HepG2 (cell line): ENCODE data around the gene PRSS1. TPM values are rescaled to one million over a fixed set of nuclear protein-coding genes. Genes with fewer than 3 reads are reported as not detected.
"Not testable (repeated sequence)": the region's sequence is repeated elsewhere in the genome, so short reads cannot be mapped to it uniquely, and the experiment has no call there.

Experiments
- ATAC-seq: fragments of 200-7000 bp; cut with Tn5 transposase; 3 replicates; pipeline ENCODE4 v1.9.1; 2020; ENCODE audit warnings: mild to moderate bottlenecking, moderate library complexity
- BruUV-seq: library from RNA; stranded (reverse); fragments of 400-500 nt; replicated peaks from 2 replicates; lab custom pipeline; 2021; lab: Mats Ljungman, UMichigan
- CTCF ChIA-PET: fragments of 300-600 bp; formaldehyde crosslinking; extraction: SDS; loops from one replicate; lab custom pipeline; 2021; ENCODE audit warnings: low total read pairs, inconsistent platforms, low intra/inter-chr PET ratio; lab: Yijun Ruan, JAX
- POLR2A ChIA-PET: fragments of 350-600 bp; sonication (Branson Sonifier 250); formaldehyde crosslinking; loops from one replicate; lab custom pipeline; 2020; ENCODE audit warnings: antibody characterized with exemption, inconsistent platforms; lab: Yijun Ruan, JAX
- DNase-seq: peaks from one replicate; pipeline ENCODE4 v3.0.0-alpha.2; 2015; ENCODE audit warnings: low spot score
- FAIRE-seq: peaks from 3 replicates; lab custom pipeline; 2011; peaks lifted over from hg19 to GRCh38; lab: Jason Lieb, UNC
- H2AFZ ChIP-seq: one replicate; pipeline ENCODE4 v1.6.1; 2011; ENCODE audit warnings: low read length, inconsistent platforms
- H3K27ac ChIP-seq: fragments of 300-600 bp; 3 replicates; pipeline ENCODE4 v1.8.0; 2011; ENCODE audit warnings: mixed run types, mild to moderate bottlenecking, mixed read lengths, low read length, inconsistent platforms; ENCODE audit not compliant: insufficient read depth; ENCODE audit errors: extremely low read length
- H3K27me3 ChIP-seq, 2 experiments: fragments of 200-600 bp in 1 of 2; 2 replicates in 1 of 2; 3 replicates in 1 of 2; pipeline versions ENCODE4 v1.6.0 to v1.8.0; 2011; ENCODE audit warnings: low read length in 2 of 2, mild to moderate bottlenecking in 2 of 2, moderate library complexity in 2 of 2, inconsistent platforms in 1 of 2; ENCODE audit not compliant: insufficient read depth in 2 of 2, control insufficient read depth in 1 of 2
- H3K36me3 ChIP-seq, 2 experiments: fragments of 200-600 bp in 1 of 2; replicated peaks in 1 of 2; 2 replicates in 1 of 2; 3 replicates in 1 of 2; pipeline versions ENCODE4 v1.5.1 to v1.8.0; 2011; ENCODE audit warnings: low read length in 2 of 2, inconsistent platforms in 1 of 2; ENCODE audit not compliant: insufficient read depth in 2 of 2, control insufficient read depth in 1 of 2
- H3K4me1 ChIP-seq: 2 replicates; pipeline ENCODE4 v1.5.1; 2012; ENCODE audit warnings: low read length, inconsistent platforms; ENCODE audit not compliant: insufficient read depth
- H3K4me2 ChIP-seq: 2 replicates; pipeline ENCODE4 v1.6.0; 2011; ENCODE audit warnings: low read depth, low read length, inconsistent platforms
- H3K4me3 ChIP-seq, 3 experiments: fragments of 200-600 bp in 1 of 3; sonication (generic), shearing (Covaris generic) in 1 of 3; replicated peaks in 1 of 3; 2 replicates each; pipeline ENCODE4 v1.5.1; 2011 to 2016; ENCODE audit warnings: low read length in 3 of 3, inconsistent platforms in 2 of 3, low read depth in 2 of 3, mild to moderate bottlenecking in 2 of 3, control low read depth in 1 of 3, mixed read lengths in 1 of 3; ENCODE audit not compliant: insufficient read depth in 1 of 3
- H3K79me2 ChIP-seq: one replicate; pipeline ENCODE4 v1.6.1; 2011; ENCODE audit warnings: low read length, inconsistent platforms; ENCODE audit not compliant: insufficient read depth
- H3K9ac ChIP-seq: 2 replicates; pipeline ENCODE4 v1.6.0; 2011; ENCODE audit warnings: mild to moderate bottlenecking, low read depth, low read length, inconsistent platforms; ENCODE audit not compliant: insufficient read depth
- H3K9me3 ChIP-seq: 2 replicates; pipeline ENCODE4 v1.5.1; 2012; ENCODE audit warnings: mild to moderate bottlenecking, low read length
- H4K20me1 ChIP-seq: 2 replicates; pipeline ENCODE4 v1.6.0; 2011; ENCODE audit warnings: inconsistent platforms, mild to moderate bottlenecking, low read length, moderate library complexity; ENCODE audit not compliant: insufficient read depth
- CENPX ChIP-seq: sonication (generic); formaldehyde crosslinking; IDR thresholded peaks from 2 replicates; pipeline ENCODE4 v1.9.0; 2021; ENCODE audit warnings: mild to moderate bottlenecking, missing genetic modification reagents, moderate library complexity
- IRF1 ChIP-seq: sonication (generic); formaldehyde crosslinking; IDR thresholded peaks from 2 replicates; pipeline ENCODE4 v1.4.0; 2020; ENCODE audit warnings: low read depth, mild to moderate bottlenecking, missing genetic modification reagents
- MZF1 ChIP-seq: sonication (generic); formaldehyde crosslinking; IDR thresholded peaks from 2 replicates; pipeline ENCODE4 v1.8.1; 2023; ENCODE audit warnings: mild to moderate bottlenecking, missing genetic modification reagents, borderline replicate concordance
- SNAPC4 ChIP-seq: sonication (generic); formaldehyde crosslinking; IDR thresholded peaks from 2 replicates; pipeline ENCODE4 v1.4.0; 2020; ENCODE audit warnings: mild to moderate bottlenecking, missing genetic modification reagents
- SP4 ChIP-seq: sonication (generic); formaldehyde crosslinking; IDR thresholded peaks from 2 replicates; pipeline ENCODE4 v1.8.1; 2023; ENCODE audit warnings: mild to moderate bottlenecking, missing genetic modification reagents
- ZBTB43 ChIP-seq: sonication (generic); formaldehyde crosslinking; conservative IDR thresholded peaks from 2 replicates; pipeline ENCODE4 v1.4.0; 2020; ENCODE audit warnings: missing genetic modification reagents
- ZFAT ChIP-seq: sonication (generic); formaldehyde crosslinking; conservative IDR thresholded peaks from 2 replicates; pipeline ENCODE4 v1.8.1; 2023; ENCODE audit warnings: missing genetic modification reagents, inconsistent platforms
- ZNF138 ChIP-seq: sonication (generic); formaldehyde crosslinking; IDR thresholded peaks from 2 replicates; pipeline ENCODE4 v1.5.0; 2020; ENCODE audit warnings: mild to moderate bottlenecking, low read depth, missing genetic modification reagents
- ZNF329 ChIP-seq: sonication (generic); formaldehyde crosslinking; IDR thresholded peaks from 2 replicates; pipeline ENCODE4 v1.9.0; 2021; ENCODE audit warnings: low read depth, mild to moderate bottlenecking, missing genetic modification reagents
- ZNF879 ChIP-seq: sonication (generic); formaldehyde crosslinking; IDR thresholded peaks from 2 replicates; pipeline ENCODE4 v1.8.1; 2023; ENCODE audit warnings: missing genetic modification reagents
- WGBS: methylation state at CpG from one replicate; pipeline ENCODE4 v1.1.6; 2017; ENCODE audit warnings: low lambda C conversion rate; 5-methylcytosine and 5-hydroxymethylcytosine counted together
- in situ Hi-C: cut with HindIII; loops from 2 replicates; pipeline ENCODE4 v1.10.0; 2017; ENCODE audit warnings: low pct_unique_long_range_greater_than_20kb; ENCODE audit not compliant: extremely low pct_ligation_motif_present
- intact Hi-C: fragments of 100-400 bp; cut with micrococcal nuclease; formaldehyde crosslinking; loops from one replicate; pipeline ENCODE4 v1.10.0; 2022; ENCODE audit not compliant: unreplicated experiment
- polyA plus RNA-seq, 8 experiments: library from polyadenylated mRNA; depleted of rRNA in 3 of 8; stranded (reverse) in 7 of 8; unstranded in 1 of 8; fragments of >200 nt; fragmentation: Illumina TruSeq in 4 of 8; extraction: Trizol in 4 of 8; gene quantifications; 2 replicates each; pipeline versions ENCODE4 v1.2.1 to v1.2.3, GENCODE V29; 2011 to 2016; ENCODE audit warnings: low read depth in 4 of 8, missing spikeins in 1 of 8, mixed read lengths in 1 of 8; ENCODE audit not compliant: insufficient read depth in 1 of 8
- total RNA-seq, 5 experiments: library from RNA; depleted of rRNA; stranded (reverse); fragments of >200 nt; fragmentation: Illumina TruSeq; extraction: Trizol; gene quantifications; 2 replicates each; pipeline ENCODE4 v1.2.3, GENCODE V29; 2016; ENCODE audit warnings: low read depth in 1 of 5

PRSS1 gene
- total and polyA plus RNA-seq, 2 of the 13 experiments (the other 11 are each of a cell fraction or from before 2014, with no cell fraction given), result not detected

- TF ChIP-seq SNAPC4 (CRISPR knock-in tag) (no peak), CENPX (CRISPR knock-in tag) (no peak), ZNF138 (CRISPR knock-in tag) (no peak), ZFAT (CRISPR knock-in tag) (no peak), MZF1 (CRISPR knock-in tag) (no peak), ZNF879 (CRISPR knock-in tag) (no peak), ZBTB43 (CRISPR knock-in tag) (no peak), ZNF329 (CRISPR knock-in tag) (no peak), SP4 (CRISPR knock-in tag) (no peak), IRF1 (CRISPR knock-in tag) (no peak)
- TF ChIP-seq, all 625 proteins: peak for 0
These were observed 3.0 kb upstream of the PRSS1 start (continued) for GRCh38 chr7:142746264-142746663.

GRCh38 chr7:142748410-142748809, 862 bp upstream of the PRSS1 start:
- H3K4me2 ChIP-seq, POLR2A ChIA-PET, H3K36me3 ChIP-seq, H3K9me3 ChIP-seq, in situ Hi-C loops, H3K9ac ChIP-seq, H3K79me2 ChIP-seq, CTCF ChIA-PET, ATAC-seq, intact Hi-C loops, H3K27ac ChIP-seq, H4K20me1 ChIP-seq, H3K4me1 ChIP-seq, H3K4me3 ChIP-seq, BruUV-seq, DNase-seq, H2AFZ ChIP-seq, FAIRE-seq: not testable (repeated sequence)
- WGBS, result 17% methylated on average over 2 of the region's 2 CpGs
- H3K27me3 ChIP-seq, result peaks cover 0 to 17% of the 10 kb centered on the region in 2 experiments; a peak in 2 of 5 replicates
